HG03520 (cell line): ENCODE data around the gene RNF8.
"Not testable (repeated sequence)": the region's sequence is repeated elsewhere in the genome, so short reads cannot be mapped to it uniquely, and the experiment has no call there.

Source experiments
- ATAC-seq: cut with Tn5 transposase; IDR thresholded peaks from one replicate; pipeline ENCODE4 v1.9.1; 2021; ENCODE audit warnings: mild to moderate bottlenecking, moderate library complexity; ENCODE audit not compliant: unreplicated experiment

Gene RNF8

DNA sequence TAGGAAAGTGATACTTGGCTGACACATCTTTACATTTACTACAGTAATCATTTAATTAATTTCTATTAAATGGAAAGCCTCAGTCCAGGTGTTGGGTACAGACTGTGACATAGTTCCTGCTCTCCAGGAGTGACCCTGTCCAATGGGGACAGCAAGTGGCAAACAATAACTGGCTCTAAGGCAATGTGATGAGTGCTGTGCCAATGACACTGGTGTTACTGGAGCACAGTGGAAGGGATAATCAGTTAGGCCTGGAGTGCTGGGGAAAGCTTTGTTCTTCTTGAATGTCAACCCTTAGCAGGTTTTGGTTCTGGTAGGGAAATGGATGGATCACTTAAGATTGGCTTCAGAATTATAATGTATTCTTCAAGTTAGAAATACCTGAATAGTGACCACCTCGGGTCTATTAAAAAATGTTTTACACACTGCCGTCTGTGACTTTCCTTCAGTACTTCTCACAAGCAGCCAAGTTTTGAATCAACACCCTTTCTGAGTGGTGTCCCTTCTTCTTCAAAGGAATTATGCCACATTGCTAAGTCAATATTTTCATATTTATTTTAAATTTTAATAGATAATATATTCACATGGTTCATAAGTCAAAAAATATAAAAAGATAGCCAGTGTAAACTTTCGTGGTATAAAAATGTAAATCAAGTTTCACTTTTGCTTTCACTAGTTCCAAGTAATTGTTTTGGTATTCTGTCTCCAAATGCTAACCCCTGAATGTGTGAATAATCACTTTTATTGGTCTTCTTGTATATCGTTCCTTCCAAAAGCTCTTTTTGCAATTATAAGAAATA lies 88.8 kb downstream of the RNF8 start:
- ATAC-seq = no peak

DNA sequence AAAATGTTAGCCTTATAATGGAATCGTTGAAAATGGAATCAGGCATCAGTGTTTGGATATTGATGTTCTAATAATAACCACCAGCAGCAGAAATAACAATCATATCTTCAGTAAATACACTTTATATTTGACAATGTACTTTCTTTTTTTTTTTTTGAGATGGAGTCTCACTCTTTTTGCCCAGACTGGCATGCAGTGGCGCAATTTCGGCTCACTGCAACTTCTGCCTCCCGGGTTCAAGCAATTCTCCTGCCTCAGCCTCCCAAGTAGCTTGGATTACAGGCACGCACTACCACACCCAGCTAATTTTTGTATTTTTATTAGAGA lies 89.4 kb downstream of the RNF8 start:
- not testable (repeated sequence) for ATAC-seq
